ENCODE results near the gene PPP1R13L. TPM values are rescaled to one million over a fixed set of nuclear protein-coding genes. Genes with fewer than 3 reads are reported as not detected.

The PPP1R13L gene
- total RNA-seq, 1 experiment from 2014 or later, result 27.5 TPM

DNA sequence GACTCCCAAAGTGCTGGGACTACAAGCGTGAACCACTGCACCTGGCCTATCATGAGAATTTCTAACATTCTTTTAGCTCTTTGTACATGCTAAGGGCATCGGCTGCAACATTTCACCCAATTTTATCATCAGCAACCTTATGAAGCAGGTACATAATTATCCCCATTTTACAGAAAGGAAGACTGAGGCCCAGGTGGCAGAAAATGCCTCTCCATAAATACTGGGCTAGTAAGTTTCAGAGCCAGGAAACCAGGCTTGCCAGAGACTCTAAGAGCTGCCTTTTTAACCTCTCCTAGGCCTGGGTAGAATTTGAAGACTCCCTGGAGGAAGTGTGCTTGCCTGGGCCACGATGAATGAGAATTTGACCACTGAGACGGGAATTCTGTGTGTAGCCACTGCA is 36.7 kb downstream of the PPP1R13L start:
- Mint-ChIP-seq H3K27me3 (ENCODE audit: low read depth) (no peaks in the 10 kb centered on the region), H3K27ac (no peak overlapping the region), H3K4me1 (peaks cover 15% of the 10 kb centered on the region), H3K36me3 (peaks cover 20% of the 10 kb centered on the region), H3K4me3 (no peak overlapping the region), H3K9me3 (no peaks in the 10 kb centered on the region)
- DNase-seq (ENCODE audit: low spot score) (no peak), ATAC-seq (no peak)
- ChIA-PET POLR2A (no interaction called here), CTCF (interaction anchor here (0.6 to 1.8 kb wide), 13 partner anchors 13 to 275 kb away, joined by 3 to 10 read pairs (median 4); no protein-coding TSS in a partner anchor)
- TF ChIP-seq FOXK1 (CRISPR knock-in tag; IDR thresholded peaks at IDR 0.05) (no peak), GTF2I (CRISPR knock-in tag; conservative IDR thresholded peaks at IDR 0.05) (0 out of 2 replicates have a peak, but pooled peaks have one; percentile 15)

- peaks cover 39% of the 10 kb centered on the region for H3K36me3 Mint-ChIP-seq
- H3K27me3 Mint-ChIP-seq (ENCODE audit: low read depth), result no peaks in the 10 kb centered on the region
- no peak for DNase-seq (ENCODE audit: low spot score)
- H3K27ac Mint-ChIP-seq, result no peak overlapping the region
- H3K4me3 Mint-ChIP-seq, result no peak overlapping the region
- POLR2A ChIA-PET, result no interaction called here
- no peak for TF ChIP-seq TEAD4 (CRISPR knock-in tag; IDR thresholded peaks at IDR 0.05)
- no peak for TF ChIP-seq FOXP1 (CRISPR knock-in tag; IDR thresholded peaks at IDR 0.05; ENCODE audit: borderline replicate concordance)
- TF ChIP-seq ZNF232 (CRISPR knock-in tag; IDR thresholded peaks at IDR 0.05), result no peak
- TF ChIP-seq, protein P1, sequence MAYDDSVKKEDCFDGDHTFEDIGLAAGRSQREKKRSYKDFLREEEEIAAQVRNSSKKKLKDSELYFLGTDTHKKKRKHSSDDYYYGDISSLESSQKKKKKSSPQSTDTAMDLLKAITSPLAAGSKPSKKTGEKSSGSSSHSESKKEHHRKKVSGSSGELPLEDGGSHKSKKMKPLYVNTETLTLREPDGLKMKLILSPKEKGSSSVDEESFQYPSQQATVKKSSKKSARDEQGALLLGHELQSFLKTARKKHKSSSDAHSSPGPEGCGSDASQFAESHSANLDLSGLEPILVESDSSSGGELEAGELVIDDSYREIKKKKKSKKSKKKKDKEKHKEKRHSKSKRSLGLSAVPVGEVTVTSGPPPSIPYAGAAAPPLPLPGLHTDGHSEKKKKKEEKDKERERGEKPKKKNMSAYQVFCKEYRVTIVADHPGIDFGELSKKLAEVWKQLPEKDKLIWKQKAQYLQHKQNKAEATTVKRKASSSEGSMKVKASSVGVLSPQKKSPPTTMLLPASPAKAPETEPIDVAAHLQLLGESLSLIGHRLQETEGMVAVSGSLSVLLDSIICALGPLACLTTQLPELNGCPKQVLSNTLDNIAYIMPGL (CRISPR knock-in tag; IDR thresholded peaks at IDR 0.05), result no peak
- TF ChIP-seq NR2C2 (CRISPR knock-in tag; IDR thresholded peaks at IDR 0.05), result no peak
- no peak for TF ChIP-seq E2F1 (CRISPR knock-in tag; IDR thresholded peaks at IDR 0.05)
- no peak for TF ChIP-seq ZNF423 (CRISPR knock-in tag; IDR thresholded peaks at IDR 0.05)
- TF ChIP-seq ATF1 (CRISPR knock-in tag; IDR thresholded peaks at IDR 0.05), result no peak
- no peak for TF ChIP-seq ETV6 (CRISPR knock-in tag; IDR thresholded peaks at IDR 0.05)
- TF ChIP-seq ZBTB43 (CRISPR knock-in tag; IDR thresholded peaks at IDR 0.05), result no peak
- TF ChIP-seq, protein P2, sequence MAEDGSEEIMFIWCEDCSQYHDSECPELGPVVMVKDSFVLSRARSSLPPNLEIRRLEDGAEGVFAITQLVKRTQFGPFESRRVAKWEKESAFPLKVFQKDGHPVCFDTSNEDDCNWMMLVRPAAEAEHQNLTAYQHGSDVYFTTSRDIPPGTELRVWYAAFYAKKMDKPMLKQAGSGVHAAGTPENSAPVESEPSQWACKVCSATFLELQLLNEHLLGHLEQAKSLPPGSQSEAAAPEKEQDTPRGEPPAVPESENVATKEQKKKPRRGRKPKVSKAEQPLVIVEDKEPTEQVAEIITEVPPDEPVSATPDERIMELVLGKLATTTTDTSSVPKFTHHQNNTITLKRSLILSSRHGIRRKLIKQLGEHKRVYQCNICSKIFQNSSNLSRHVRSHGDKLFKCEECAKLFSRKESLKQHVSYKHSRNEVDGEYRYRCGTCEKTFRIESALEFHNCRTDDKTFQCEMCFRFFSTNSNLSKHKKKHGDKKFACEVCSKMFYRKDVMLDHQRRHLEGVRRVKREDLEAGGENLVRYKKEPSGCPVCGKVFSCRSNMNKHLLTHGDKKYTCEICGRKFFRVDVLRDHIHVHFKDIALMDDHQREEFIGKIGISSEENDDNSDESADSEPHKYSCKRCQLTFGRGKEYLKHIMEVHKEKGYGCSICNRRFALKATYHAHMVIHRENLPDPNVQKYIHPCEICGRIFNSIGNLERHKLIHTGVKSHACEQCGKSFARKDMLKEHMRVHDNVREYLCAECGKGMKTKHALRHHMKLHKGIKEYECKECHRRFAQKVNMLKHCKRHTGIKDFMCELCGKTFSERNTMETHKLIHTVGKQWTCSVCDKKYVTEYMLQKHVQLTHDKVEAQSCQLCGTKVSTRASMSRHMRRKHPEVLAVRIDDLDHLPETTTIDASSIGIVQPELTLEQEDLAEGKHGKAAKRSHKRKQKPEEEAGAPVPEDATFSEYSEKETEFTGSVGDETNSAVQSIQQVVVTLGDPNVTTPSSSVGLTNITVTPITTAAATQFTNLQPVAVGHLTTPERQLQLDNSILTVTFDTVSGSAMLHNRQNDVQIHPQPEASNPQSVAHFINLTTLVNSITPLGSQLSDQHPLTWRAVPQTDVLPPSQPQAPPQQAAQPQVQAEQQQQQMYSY (CRISPR knock-in tag; IDR thresholded peaks at IDR 0.05), result no peak
- H3K4me1 Mint-ChIP-seq, result peaks cover 9% of the 10 kb centered on the region
- H3K9me3 Mint-ChIP-seq, result no peaks in the 10 kb centered on the region
- ATAC-seq, result no peak
- CTCF ChIA-PET, result no interaction called here
Measured at GRCh38 chr19:45364696-45365095, 40.2 kb downstream of the PPP1R13L start.

DNA sequence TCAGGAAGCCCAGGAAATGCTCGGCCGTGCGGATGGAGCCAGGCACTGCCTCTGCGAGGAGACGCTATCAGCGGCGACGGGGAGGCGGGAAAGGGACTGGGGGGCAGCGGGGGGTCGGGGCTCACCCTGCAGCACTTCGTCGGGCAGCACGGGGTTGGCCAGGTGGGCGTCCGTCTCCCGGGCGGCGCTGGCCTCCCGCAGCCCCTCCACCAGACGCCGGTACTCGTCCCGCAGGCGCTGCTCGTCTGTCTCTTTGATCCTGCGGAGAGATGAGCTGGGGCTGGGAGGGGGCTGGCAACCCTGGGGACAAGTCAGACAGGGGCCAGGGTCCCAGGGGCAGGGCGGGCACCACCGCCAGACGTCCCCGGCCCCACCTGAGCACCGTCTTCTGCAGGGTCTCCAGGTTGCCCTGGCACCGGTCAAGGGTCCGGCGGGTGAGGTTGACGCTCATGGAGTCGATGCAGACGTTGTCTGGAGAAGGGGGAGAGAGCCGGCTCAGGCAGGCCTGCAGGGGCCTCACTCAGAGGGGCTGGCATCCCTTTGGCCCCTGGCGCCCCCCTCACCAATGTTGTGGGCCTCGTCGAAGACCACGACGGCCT is 40.9 kb downstream of the PPP1R13L start:
- ChIA-PET POLR2A (interaction anchor here (0.5 kb wide), 1 partner anchor 267 kb away, joined by 7 read pairs; no protein-coding TSS in a partner anchor), CTCF (interaction anchor here (0.5 to 0.6 kb wide), 2 partner anchors 31 to 296 kb away, joined by 3 read pairs; no protein-coding TSS in a partner anchor)
- Mint-ChIP-seq H3K36me3 (peaks cover 46% of the 10 kb centered on the region), H3K27me3 (ENCODE audit: low read depth) (no peaks in the 10 kb centered on the region), H3K27ac (no peak overlapping the region), H3K4me1 (peaks cover 6% of the 10 kb centered on the region), H3K4me3 (no peak overlapping the region), H3K9me3 (no peaks in the 10 kb centered on the region)
- no peak for DNase-seq (ENCODE audit: low spot score)
- ATAC-seq, result no peak
- TF ChIP-seq NFATC4 (CRISPR knock-in tag; IDR thresholded peaks at IDR 0.05), result no peak
- no peak for TF ChIP-seq ATF2 (CRISPR knock-in tag; IDR thresholded peaks at IDR 0.05; ENCODE audit: borderline replicate concordance, low read depth)
- no peak for TF ChIP-seq USF1 (CRISPR knock-in tag; IDR thresholded peaks at IDR 0.05)
- TF ChIP-seq CREB1 (CRISPR knock-in tag; IDR thresholded peaks at IDR 0.05), result no peak
- TF ChIP-seq IRF2 (CRISPR knock-in tag; IDR thresholded peaks at IDR 0.05; ENCODE audit: borderline replicate concordance, low read depth), result no peak
- TF ChIP-seq ZNF416 (CRISPR knock-in tag; IDR thresholded peaks at IDR 0.05), result no peak
- no peak for TF ChIP-seq PREB (CRISPR knock-in tag; IDR thresholded peaks at IDR 0.05; ENCODE audit: borderline replicate concordance)
- no peak for TF ChIP-seq ZNF423 (CRISPR knock-in tag; IDR thresholded peaks at IDR 0.05)

Measured in WTC11 (cell line).